Measurements from ENCODE around the gene ADRA2B.

ADRA2B gene

GRCh38 chr2:96135621-96136020 lies 19.2 kb upstream of the ADRA2B start:
- H3K4me2 ChIP-seq (ENCODE audit: low read length) = no peak overlapping the region
- H2AFZ ChIP-seq = no peak overlapping the region
- H3K4me3 ChIP-seq (ENCODE audit: low read depth, low read length) = no peak overlapping the region
- TF ChIP-seq, protein P1, sequence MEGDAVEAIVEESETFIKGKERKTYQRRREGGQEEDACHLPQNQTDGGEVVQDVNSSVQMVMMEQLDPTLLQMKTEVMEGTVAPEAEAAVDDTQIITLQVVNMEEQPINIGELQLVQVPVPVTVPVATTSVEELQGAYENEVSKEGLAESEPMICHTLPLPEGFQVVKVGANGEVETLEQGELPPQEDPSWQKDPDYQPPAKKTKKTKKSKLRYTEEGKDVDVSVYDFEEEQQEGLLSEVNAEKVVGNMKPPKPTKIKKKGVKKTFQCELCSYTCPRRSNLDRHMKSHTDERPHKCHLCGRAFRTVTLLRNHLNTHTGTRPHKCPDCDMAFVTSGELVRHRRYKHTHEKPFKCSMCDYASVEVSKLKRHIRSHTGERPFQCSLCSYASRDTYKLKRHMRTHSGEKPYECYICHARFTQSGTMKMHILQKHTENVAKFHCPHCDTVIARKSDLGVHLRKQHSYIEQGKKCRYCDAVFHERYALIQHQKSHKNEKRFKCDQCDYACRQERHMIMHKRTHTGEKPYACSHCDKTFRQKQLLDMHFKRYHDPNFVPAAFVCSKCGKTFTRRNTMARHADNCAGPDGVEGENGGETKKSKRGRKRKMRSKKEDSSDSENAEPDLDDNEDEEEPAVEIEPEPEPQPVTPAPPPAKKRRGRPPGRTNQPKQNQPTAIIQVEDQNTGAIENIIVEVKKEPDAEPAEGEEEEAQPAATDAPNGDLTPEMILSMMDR (IDR thresholded peaks at IDR 0.05) = no peak
- H3K27ac ChIP-seq = no peak overlapping the region
- no peak overlapping the region for H3K9ac ChIP-seq
- H3K9me3 ChIP-seq (ENCODE audit: control insufficient read depth, low read length) = no peaks in the 10 kb centered on the region
- H3K4me1 ChIP-seq = no peaks in the 10 kb centered on the region
- no peaks in the 10 kb centered on the region for H3K27me3 ChIP-seq (ENCODE audit: control insufficient read depth, insufficient read depth, low read length)
- no peaks in the 10 kb centered on the region for H3K36me3 ChIP-seq (ENCODE audit: control insufficient read depth, insufficient read depth, low read length)
- H3K79me2 ChIP-seq = no peaks in the 10 kb centered on the region

- TF ChIP-seq, protein P1 (IDR thresholded peaks at IDR 0.05) = no peak
- no peak overlapping the region for H3K4me3 ChIP-seq (ENCODE audit: low read depth, low read length)
- no peak overlapping the region for H3K4me2 ChIP-seq (ENCODE audit: low read length)
- no peaks in the 10 kb centered on the region for H3K36me3 ChIP-seq (ENCODE audit: control insufficient read depth, insufficient read depth, low read length)
- H3K9me3 ChIP-seq (ENCODE audit: control insufficient read depth, low read length) = no peaks in the 10 kb centered on the region
- H3K79me2 ChIP-seq = no peaks in the 10 kb centered on the region
- H3K4me1 ChIP-seq = no peaks in the 10 kb centered on the region
- no peak overlapping the region for H3K9ac ChIP-seq
- H3K27me3 ChIP-seq (ENCODE audit: control insufficient read depth, insufficient read depth, low read length) = no peaks in the 10 kb centered on the region
- no peak overlapping the region for H3K27ac ChIP-seq
- H2AFZ ChIP-seq = no peak overlapping the region
Measured at GRCh38 chr2:96135171-96135570, 18.8 kb upstream of the ADRA2B start.

GRCh38 chr2:96134421-96134820 lies 18.1 kb upstream of the ADRA2B start:
- no peak overlapping the region for H3K9ac ChIP-seq
- no peak overlapping the region for H2AFZ ChIP-seq
- H3K4me3 ChIP-seq (ENCODE audit: low read depth, low read length) = no peak overlapping the region
- no peaks in the 10 kb centered on the region for H3K4me1 ChIP-seq
- H3K36me3 ChIP-seq (ENCODE audit: control insufficient read depth, insufficient read depth, low read length) = no peaks in the 10 kb centered on the region
- H3K27me3 ChIP-seq (ENCODE audit: control insufficient read depth, insufficient read depth, low read length) = no peaks in the 10 kb centered on the region
- no peak overlapping the region for H3K27ac ChIP-seq
- H3K4me2 ChIP-seq (ENCODE audit: low read length) = no peak overlapping the region
- H3K79me2 ChIP-seq = no peaks in the 10 kb centered on the region
- TF ChIP-seq, protein P1 (IDR thresholded peaks at IDR 0.05) = no peak
- H3K9me3 ChIP-seq (ENCODE audit: control insufficient read depth, low read length) = no peaks in the 10 kb centered on the region

- Histone ChIP-seq H3K27ac (no peak overlapping the region), H3K27me3 (ENCODE audit: control insufficient read depth, insufficient read depth, low read length) (no peaks in the 10 kb centered on the region), H3K4me1 (no peaks in the 10 kb centered on the region), H3K36me3 (ENCODE audit: control insufficient read depth, insufficient read depth, low read length) (no peaks in the 10 kb centered on the region), H3K4me2 (ENCODE audit: low read length) (no peak overlapping the region), H3K9me3 (ENCODE audit: control insufficient read depth, low read length) (no peaks in the 10 kb centered on the region), H2AFZ (no peak overlapping the region), H3K79me2 (no peaks in the 10 kb centered on the region), H3K9ac (no peak overlapping the region), H3K4me3 (ENCODE audit: low read depth, low read length) (no peak overlapping the region)
- TF ChIP-seq, protein P1 (IDR thresholded peaks at IDR 0.05) = no peak
Measured at GRCh38 chr2:96131813-96132745, 15.7 kb upstream of the ADRA2B start.
